ENCODE measurements around the gene CCDC182.
A peak's percentile ranks its signal among the peaks of the same experiment; 100 is the strongest.

The CCDC182 gene

GRCh38 chr17:57755480-57756070, 10.5 kb upstream of the CCDC182 start:
- no peak for DNase-seq

- DNase-seq, result peak in 1 of 2 donors; percentile 6
Measured at GRCh38 chr17:57752031-57752905, 7.2 kb upstream of the CCDC182 start.

GRCh38 chr17:57751348-57751971, 6.4 kb upstream of the CCDC182 start:
- peak in 1 of 2 donors; percentile 3 for DNase-seq

GRCh38 chr17:57750895-57751294, 5.8 kb upstream of the CCDC182 start:
- no peak for DNase-seq

- peak in 1 of 2 donors; percentile 2 for DNase-seq
Measured at GRCh38 chr17:57750109-57750871, 5.2 kb upstream of the CCDC182 start.

- DNase-seq, result no peak
Measured at GRCh38 chr17:57749701-57750100, 4.6 kb upstream of the CCDC182 start.

- peak in 1 of 2 donors; percentile 34 for DNase-seq
Measured at GRCh38 chr17:57747221-57748017, 2.3 kb upstream of the CCDC182 start.

GRCh38 chr17:57746221-57746620, 1.1 kb upstream of the CCDC182 start:
- no peak for DNase-seq

GRCh38 chr17:57744195-57745170, 616 bp downstream of the CCDC182 start:
- DNase-seq, result no peak

GRCh38 chr17:57740235-57740528, 4.9 kb downstream of the CCDC182 start:
- DNase-seq, result no peak

GRCh38 chr17:57739402-57740234, 5.5 kb downstream of the CCDC182 start:
- peak in 1 of 2 donors; percentile 0 for DNase-seq

- DNase-seq, result no peak
Measured at GRCh38 chr17:57737450-57737849, 7.6 kb downstream of the CCDC182 start.

- DNase-seq, result no peak
Measured at GRCh38 chr17:57735707-57736106, 9.4 kb downstream of the CCDC182 start.

- DNase-seq, result no peak
Measured at GRCh38 chr17:57735230-57735629, 9.9 kb downstream of the CCDC182 start.

GRCh38 chr17:57733085-57733484, 12.0 kb downstream of the CCDC182 start:
- DNase-seq, result no peak

- no peak for DNase-seq
Measured at GRCh38 chr17:57732062-57732461, 13.0 kb downstream of the CCDC182 start.

GRCh38 chr17:57730026-57730701, 14.9 kb downstream of the CCDC182 start:
- no peak for DNase-seq

- no peak for DNase-seq
Measured at GRCh38 chr17:57727630-57728175, 17.4 kb downstream of the CCDC182 start.

- DNase-seq, result no peak
Measured at GRCh38 chr17:57726838-57727237, 18.3 kb downstream of the CCDC182 start.
